NCI-H1930 (cell line): Measurements from ENCODE around the gene CLPX.
"Not testable (repeated sequence)": the region's sequence is repeated elsewhere in the genome, so short reads cannot be mapped to it uniquely, and the experiment has no call there.

Experiments
- DNase-seq, 2 experiments: peaks; one replicate each; lab custom pipeline; 2025; lab: John Stamatoyannopoulos, UW

CLPX gene

DNA sequence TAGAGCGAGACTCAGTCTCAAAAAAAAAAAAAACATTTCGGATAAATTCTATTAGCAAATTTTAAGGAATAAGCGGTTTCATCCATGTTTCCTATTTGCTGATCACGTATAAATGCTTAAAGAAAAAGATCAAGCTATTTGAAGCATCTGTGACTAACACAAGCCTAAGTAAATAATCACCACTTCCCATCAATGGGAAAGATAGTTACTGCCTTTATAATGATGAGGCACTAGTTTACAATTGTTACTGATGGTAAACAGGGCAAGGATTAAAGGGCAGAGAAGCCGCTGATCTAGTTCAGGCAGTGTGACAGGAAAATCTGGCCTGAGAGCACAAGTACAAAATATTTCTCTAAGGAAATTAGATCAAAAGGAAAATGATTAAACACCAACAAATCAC, 13.7 kb downstream of the CLPX start:
- no peak for DNase-seq

DNA sequence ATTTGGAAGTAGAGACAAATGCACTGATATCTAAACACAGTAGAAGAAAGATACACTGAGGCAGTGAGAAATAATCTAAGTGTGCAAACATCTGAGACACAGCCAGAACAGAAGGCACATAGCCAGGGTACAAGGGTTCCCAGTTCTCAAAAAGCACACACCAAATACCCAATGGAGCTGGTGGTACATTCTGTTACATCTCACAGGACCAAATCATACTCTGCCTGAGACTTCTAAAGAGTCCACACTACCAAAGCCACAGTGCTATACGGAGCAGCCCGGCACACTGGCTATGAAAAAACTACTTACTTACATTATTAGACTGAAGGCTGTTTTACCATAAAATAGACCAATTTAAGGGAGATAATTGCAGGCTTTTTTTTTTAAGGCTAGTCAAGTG, 19.3 kb downstream of the CLPX start:
- no peak for DNase-seq

DNA sequence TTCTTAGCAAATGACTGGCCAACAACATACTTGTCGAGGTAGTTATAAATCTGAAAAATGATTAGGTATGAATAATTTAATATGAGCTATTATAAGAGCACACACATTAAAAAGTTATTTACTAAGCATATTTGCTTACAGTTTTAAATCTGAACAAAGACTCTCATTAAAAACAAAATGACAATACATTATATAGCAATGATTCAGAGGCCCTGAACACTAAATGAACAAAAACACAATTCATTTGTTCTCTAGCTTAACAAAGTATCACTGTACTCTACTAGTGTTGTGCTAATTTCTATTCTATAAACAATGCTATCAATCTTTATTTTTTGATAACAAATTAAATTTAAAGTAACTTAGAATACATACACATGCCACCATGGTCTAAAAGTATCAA, 21.0 kb downstream of the CLPX start:
- DNase-seq: no peak

- DNase-seq: no peak
Measured at GRCh38 chr15:65163041-65163440, 22.1 kb downstream of the CLPX start.

- no peak for DNase-seq
Measured at GRCh38 chr15:65156692-65157091, 28.4 kb downstream of the CLPX start.

DNA sequence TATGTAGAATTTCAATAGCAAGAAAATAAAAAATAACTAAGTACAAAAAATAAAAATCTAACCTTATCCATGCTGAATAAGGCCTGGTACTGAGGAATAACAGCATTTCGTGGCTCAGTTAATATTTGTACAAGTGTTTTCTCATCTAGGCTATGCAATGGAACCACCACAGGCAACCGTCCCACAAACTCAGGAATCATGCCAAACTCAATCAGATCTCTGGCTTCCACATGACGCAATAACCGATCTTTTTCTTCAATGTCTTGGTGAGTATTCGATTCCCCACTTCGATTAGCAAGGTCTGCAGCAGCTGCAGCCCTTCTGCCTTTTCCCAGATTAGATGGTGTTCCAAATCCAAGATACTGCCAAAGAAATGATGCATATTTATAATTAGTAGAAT, 30.4 kb downstream of the CLPX start:
- DNase-seq: no peak

DNA sequence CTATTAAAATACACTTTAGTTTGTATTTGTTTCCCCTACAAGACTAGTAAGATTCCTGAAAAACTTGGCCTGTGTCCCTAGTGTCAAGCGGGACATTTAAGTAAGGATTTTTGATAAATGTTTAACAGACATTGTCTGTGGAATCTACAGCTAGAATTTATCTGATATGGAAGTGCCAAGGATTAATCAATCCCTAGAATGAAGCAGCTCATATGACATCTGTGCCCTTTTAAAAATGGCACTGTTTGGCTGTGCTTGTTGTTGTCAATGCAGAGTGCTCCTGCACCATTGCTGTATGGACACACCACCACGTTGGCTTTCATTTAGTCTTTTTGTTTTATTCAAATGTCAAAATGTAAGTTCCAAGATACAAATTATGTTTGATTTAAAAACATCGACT, 37.2 kb downstream of the CLPX start:
- DNase-seq: no peak

GRCh38 chr15:65146438-65146837, 38.7 kb downstream of the CLPX start:
- DNase-seq: no peak

DNA sequence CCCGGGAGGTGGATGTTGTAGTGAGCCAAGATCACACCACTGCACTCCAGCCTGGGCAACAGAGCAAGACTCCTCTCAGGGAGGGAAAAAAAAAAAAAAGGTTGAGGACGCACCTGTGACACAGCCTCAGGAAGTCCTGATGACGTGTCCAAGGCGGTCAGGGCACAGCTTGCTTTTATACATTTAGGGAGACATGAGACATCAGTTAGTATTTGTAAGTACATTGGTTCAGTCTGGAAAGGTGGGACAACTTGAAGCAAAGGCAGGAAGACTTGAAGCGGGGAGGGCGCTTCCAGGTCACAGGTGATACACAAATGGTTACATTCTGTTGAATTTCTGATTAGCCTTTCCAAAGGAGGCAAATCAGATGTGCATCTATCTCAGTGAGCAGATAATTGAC, 46.5 kb downstream of the CLPX start:
- DNase-seq: not testable (repeated sequence)

GRCh38 chr15:65137893-65138292, 47.2 kb downstream of the CLPX start:
- not testable (repeated sequence) for DNase-seq

- not testable (repeated sequence) for DNase-seq
Measured at GRCh38 chr15:65137089-65137488, 48.1 kb downstream of the CLPX start.

GRCh38 chr15:65134538-65134937, 50.6 kb downstream of the CLPX start:
- no peak for DNase-seq

DNA sequence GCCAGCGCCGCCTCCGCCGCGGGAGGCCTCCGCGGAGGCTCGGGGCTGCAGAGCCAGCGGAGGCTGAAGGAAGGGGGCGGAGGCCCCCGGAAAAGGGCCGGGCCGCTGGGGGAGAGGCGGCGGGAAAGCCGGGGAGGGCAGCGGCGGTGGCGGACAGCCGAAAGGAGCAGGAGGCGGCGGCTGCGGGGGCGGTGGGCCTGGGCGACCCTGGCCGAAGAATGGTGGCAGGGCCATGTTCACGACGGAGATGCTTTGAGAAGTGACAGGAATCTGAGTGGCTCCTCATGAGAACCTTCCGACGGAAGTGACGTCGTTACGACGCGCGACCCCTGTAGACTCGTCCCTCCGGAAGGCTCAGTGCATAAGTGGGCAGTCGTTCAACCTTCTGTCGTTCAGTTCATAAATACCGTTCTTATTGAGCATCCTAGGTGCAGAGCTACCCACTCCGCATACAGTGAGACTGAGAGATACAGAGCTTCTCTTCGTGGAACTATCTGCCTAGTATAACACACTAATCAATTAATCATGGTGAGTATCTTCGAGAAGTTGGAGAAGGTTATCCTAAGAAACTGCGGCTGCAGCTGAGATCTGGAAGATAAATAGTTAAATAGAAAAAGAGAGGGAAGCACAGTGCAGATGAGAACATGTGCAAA, 51.5 kb downstream of the CLPX start, which contains the start of gene PDCD7:
TSS of gene PDCD7 (minus strand) at position 261 of the 653 bp plus-strand sequence. CDS start at position 234, 27 bp downstream.
- peak; percentile 68 to 73 for DNase-seq

DNA sequence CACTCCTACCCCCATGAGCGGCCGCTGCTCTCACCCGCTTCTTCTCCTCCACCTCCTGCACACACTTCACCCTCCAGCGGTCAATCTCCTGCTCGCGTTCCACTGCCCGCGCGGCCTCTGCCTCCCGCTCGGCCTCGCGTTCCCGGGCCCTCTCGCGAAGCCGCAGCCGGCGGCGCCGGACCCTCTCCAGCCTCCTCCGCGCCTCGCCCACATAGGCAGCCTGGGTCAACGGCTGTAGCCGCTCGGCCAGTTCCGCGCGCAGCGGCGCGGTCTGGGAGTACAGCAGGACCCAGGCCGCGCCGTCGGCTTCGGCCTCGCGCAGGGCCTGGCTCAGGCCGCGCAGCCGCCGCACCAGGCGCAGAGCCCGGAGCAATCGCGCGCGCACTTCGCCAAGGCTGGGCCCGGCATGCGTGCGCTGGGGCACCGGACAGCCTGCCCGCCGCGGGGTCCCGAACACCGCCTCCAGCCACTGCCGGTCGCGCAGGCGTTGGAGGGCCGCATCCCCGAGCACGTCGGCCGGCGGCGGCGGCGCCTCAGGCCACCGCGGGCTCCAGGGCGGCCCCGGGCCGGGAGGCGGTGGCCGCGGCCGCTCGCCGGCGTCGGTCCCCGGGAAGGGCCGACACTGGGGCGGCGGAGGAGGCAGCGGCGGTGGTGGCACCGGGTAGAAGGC, 52.1 kb downstream of the CLPX start:
- DNase-seq: no peak

GRCh38 chr15:65130941-65131340, 54.2 kb downstream of the CLPX start:
- DNase-seq: no peak

- DNase-seq: peak; percentile 65 to 71
Measured at GRCh38 chr15:65115542-65115941, 69.6 kb downstream of the CLPX start.

- DNase-seq: no peak
Measured at GRCh38 chr15:65115086-65115485, 70.1 kb downstream of the CLPX start, which contains the start of gene UBAP1L. Gene UBAP1L (minus strand): TSS chr15:65115200. CDS start chr15:65106215, 8,985 bp downstream.

DNA sequence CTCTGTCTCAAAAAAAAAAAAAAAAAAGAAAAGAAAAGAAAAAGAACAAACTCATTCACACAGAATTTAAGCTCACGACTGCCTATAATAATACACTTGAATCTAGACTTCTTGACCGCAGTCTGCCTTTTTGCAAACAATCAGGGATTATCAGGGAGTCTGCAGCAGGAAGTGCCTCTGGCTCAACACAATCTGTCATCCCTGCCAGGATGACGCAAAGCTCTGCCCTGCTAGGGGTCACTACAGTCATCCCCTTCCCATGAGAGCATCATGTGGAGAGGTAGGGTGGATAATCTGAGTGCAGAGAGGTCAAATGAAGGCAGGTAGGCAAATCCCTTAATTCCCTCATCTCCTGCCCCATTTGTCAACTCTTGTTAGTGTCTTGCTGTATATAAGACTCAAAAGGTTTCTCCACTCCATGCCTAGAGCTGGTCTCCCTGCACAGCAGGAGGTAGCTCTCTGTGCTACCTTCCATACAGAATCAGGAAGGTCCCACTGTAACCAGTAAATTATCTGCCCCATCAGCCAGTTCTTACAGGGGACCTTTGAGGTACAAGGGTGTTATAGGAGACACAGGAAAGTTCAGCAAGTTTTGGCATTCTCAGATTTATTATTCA, 74.4 kb downstream of the CLPX start:
- no peak for DNase-seq

GRCh38 chr15:65106011-65106590, 79.0 kb downstream of the CLPX start:
- no peak for DNase-seq

- no peak for DNase-seq
Measured at GRCh38 chr15:65105038-65105437, 80.1 kb downstream of the CLPX start.

- DNase-seq: no peak
Measured at GRCh38 chr15:65102912-65103311, 82.2 kb downstream of the CLPX start.

DNA sequence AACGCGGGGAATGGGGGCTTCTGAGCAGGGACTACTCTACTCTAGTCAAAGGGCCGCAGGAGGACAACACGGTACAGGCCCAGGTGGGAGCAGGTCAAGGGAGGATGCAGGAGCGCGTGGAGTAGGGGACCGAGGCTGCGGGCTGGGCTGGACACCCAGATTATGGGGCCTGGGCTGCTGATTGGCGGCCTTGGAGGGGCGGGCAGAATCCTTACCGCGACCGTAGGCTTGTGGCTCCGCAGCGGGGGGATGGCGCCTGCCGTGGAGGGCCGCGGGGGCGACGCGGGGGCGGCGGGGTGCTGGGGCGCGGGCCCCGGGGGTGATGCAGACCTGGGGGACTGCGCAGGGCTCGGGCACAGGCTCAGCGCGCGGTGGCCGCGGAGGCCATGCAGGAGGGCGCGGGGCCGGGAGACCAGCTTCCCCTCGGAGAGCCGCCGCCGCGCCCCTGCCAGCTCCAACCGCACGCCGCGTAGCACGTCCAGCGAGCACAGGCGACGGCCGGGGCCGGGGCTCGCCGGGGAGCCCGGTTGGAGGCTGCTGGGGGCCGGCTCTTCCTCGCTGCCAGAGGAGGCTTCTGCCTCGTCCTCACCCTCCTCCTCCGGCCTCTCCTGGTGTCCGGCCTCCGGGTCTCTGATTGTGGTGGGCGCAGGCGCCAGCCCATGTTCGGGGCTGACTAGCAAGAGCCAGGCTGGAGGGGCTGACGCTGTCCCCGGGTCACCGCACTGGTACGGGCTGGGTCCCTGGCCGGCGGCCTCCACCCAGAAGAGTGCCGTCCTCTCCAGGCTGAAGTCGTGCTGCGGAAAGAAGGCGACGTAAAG, 83.0 kb downstream of the CLPX start:
- DNase-seq: no peak
